ENCODE measurements around the gene MPZL1. TPM values are rescaled to one million over a fixed set of nuclear protein-coding genes. Genes with fewer than 3 reads are reported as not detected.

Gene MPZL1
- total and polyA plus RNA-seq, 7 donors, result 5.2 to 22.4 (median 14.1) TPM

- peak; percentile 50 to 77 for DNase-seq
- Histone ChIP-seq H3K4me1 (peaks cover 66% of the 10 kb centered on the region), H3K36me3 (ENCODE audit: insufficient read depth in 1 of 2, low read depth in 1 of 2) (peaks cover 0 to 3% of the 10 kb centered on the region in 2 donors), H3K4me3 (no peak overlapping the region), H3K27ac (peak overlapping the region; percentile 78), H3K27me3 (ENCODE audit: insufficient read depth in 3 of 3, low read length in 2 of 3) (no peaks in the 10 kb centered on the region), H3K9me3 (no peaks in the 10 kb centered on the region)
- peak; percentile 74 to 79 (median 76) for ATAC-seq
- TF ChIP-seq CTCF (IDR thresholded peaks at IDR 0.05), result no peak
- intact Hi-C loops (cut with DNase I), result no loop called here
- WGBS, 3 donors, result 22 to 30% (median 27%) methylated on average over 15 of the region's 15 CpGs
Measured at GRCh38 chr1:167683641-167684502, 37.9 kb upstream of the MPZL1 start.

- 21 to 22% (median 21%) methylated on average over 5 of the region's 5 CpGs for WGBS, 3 donors
- DNase-seq (no peak), ATAC-seq (peak; percentile 74 to 84 (median 82))
- Histone ChIP-seq H3K4me3 (peak overlapping the region; percentile 36), H3K4me1 (peaks cover 63% of the 10 kb centered on the region), H3K9me3 (no peaks in the 10 kb centered on the region), H3K27ac (peak overlapping the region; percentile 78), H3K27me3 (ENCODE audit: insufficient read depth in 3 of 3, low read length in 2 of 3) (no peaks in the 10 kb centered on the region), H3K36me3 (ENCODE audit: insufficient read depth in 1 of 2, low read depth in 1 of 2) (peaks cover 3 to 11% of the 10 kb centered on the region in 2 donors)
- TF ChIP-seq CTCF (IDR thresholded peaks at IDR 0.05), result no peak
- intact Hi-C loops (cut with DNase I), result loop anchor here (5.0 kb wide), 1 partner anchor 54 kb away; the partner anchor contains the start of gene RCSD1 (in 2 of the 2)
Measured at GRCh38 chr1:167685844-167686243, 35.9 kb upstream of the MPZL1 start.

- TF ChIP-seq CTCF (IDR thresholded peaks at IDR 0.05), result peak; percentile 96
- peak overlapping the region; percentile 78 for H3K27ac ChIP-seq
- no peak overlapping the region for H3K4me3 ChIP-seq
- H3K27me3 ChIP-seq (ENCODE audit: insufficient read depth in 3 of 3, low read length in 2 of 3), result no peaks in the 10 kb centered on the region
- peaks cover 3 to 21% of the 10 kb centered on the region in 2 donors for H3K36me3 ChIP-seq (ENCODE audit: insufficient read depth in 1 of 2, low read depth in 1 of 2)
- WGBS, 3 donors, result 21 to 26% (median 23%) methylated on average over 7 of the region's 7 CpGs
- peaks cover 52% of the 10 kb centered on the region for H3K4me1 ChIP-seq
- ATAC-seq (peak; percentile 36 to 61 (median 51)), DNase-seq (no peak)
- H3K9me3 ChIP-seq, result no peaks in the 10 kb centered on the region
- intact Hi-C loops (cut with DNase I), result loop anchor here (1.0 to 5.0 kb wide), 4 partner anchors 38 to 88 kb away; partner anchors contain the start of gene RCSD1 (in 2 of the 2)
Measured at GRCh38 chr1:167687919-167688519, 33.8 kb upstream of the MPZL1 start.

GRCh38 chr1:167689567-167689920 is 32.2 kb upstream of the MPZL1 start:
- no peak overlapping the region for H3K27ac ChIP-seq
- H3K4me3 ChIP-seq, result no peak overlapping the region
- TF ChIP-seq CTCF (IDR thresholded peaks at IDR 0.05), result no peak
- ATAC-seq, result no peak
- H3K9me3 ChIP-seq, result no peaks in the 10 kb centered on the region
- H3K27me3 ChIP-seq (ENCODE audit: insufficient read depth in 3 of 3, low read length in 2 of 3), result no peaks in the 10 kb centered on the region
- peaks cover 47% of the 10 kb centered on the region for H3K4me1 ChIP-seq
- no peak for DNase-seq
- peaks cover 3 to 29% of the 10 kb centered on the region in 2 donors for H3K36me3 ChIP-seq (ENCODE audit: insufficient read depth in 1 of 2, low read depth in 1 of 2)
- intact Hi-C loops (cut with DNase I), result loop anchor here (2.0 to 5.0 kb wide), 2 partner anchors 57 to 89 kb away; partner anchors contain the start of gene RCSD1 (in 2 of the 2)
- 76 to 84% (median 79%) methylated on average over 5 of the region's 5 CpGs for WGBS, 3 donors
